Measurements from ENCODE around the gene FYN. TPM values are rescaled to one million over a fixed set of nuclear protein-coding genes. Genes with fewer than 3 reads are reported as not detected.

The FYN gene
- total and polyA plus RNA-seq, 2 of the 13 experiments (the other 11 are each of a cell fraction or from before 2014, with no cell fraction given): 15.5 to 24.6 TPM

- TF ChIP-seq GRHL1 (CRISPR knock-in tag; conservative IDR thresholded peaks at IDR 0.05): no peak
- no peak for TF ChIP-seq BCLAF1 (IDR thresholded peaks at IDR 0.05)
- no peak for TF ChIP-seq ZNF577 (CRISPR knock-in tag; IDR thresholded peaks at IDR 0.05; ENCODE audit: borderline replicate concordance, low read depth)
- no peak for TF ChIP-seq ZNF580 (CRISPR knock-in tag; IDR thresholded peaks at IDR 0.05; ENCODE audit: borderline replicate concordance, low read depth)
- no peak for TF ChIP-seq ATF6 (CRISPR knock-in tag; conservative IDR thresholded peaks at IDR 0.05)
- TF ChIP-seq FOXP4 (CRISPR knock-in tag; IDR thresholded peaks at IDR 0.05): 0 out of 2 replicates have a peak, but pooled peaks have one; percentile 45
- peak; percentile 99 for TF ChIP-seq PITX1 (CRISPR knock-in tag; IDR thresholded peaks at IDR 0.05)
- TF ChIP-seq PAXIP1 (CRISPR knock-in tag; conservative IDR thresholded peaks at IDR 0.05): peak; percentile 95
- TF ChIP-seq GMEB2 (CRISPR knock-in tag; IDR thresholded peaks at IDR 0.05; ENCODE audit: low read depth): no peak
- TF ChIP-seq ZBTB33 (CRISPR knock-in tag; IDR thresholded peaks at IDR 0.05): no peak
- 0 out of 2 replicates have a peak, but pooled peaks have one; percentile 44 for TF ChIP-seq BCL6 (CRISPR knock-in tag; IDR thresholded peaks at IDR 0.05)
These were observed 196.9 kb downstream of the FYN start (continued) for GRCh38 chr6:111676383-111676782.

Data from HepG2 (cell line).